ENCODE measurements around the gene TBX2. TPM values are rescaled to one million over a fixed set of nuclear protein-coding genes. Genes with fewer than 3 reads are reported as not detected.

TBX2 gene
- total RNA-seq, 1 donor from 2014 or later = 7.4 TPM

DNA sequence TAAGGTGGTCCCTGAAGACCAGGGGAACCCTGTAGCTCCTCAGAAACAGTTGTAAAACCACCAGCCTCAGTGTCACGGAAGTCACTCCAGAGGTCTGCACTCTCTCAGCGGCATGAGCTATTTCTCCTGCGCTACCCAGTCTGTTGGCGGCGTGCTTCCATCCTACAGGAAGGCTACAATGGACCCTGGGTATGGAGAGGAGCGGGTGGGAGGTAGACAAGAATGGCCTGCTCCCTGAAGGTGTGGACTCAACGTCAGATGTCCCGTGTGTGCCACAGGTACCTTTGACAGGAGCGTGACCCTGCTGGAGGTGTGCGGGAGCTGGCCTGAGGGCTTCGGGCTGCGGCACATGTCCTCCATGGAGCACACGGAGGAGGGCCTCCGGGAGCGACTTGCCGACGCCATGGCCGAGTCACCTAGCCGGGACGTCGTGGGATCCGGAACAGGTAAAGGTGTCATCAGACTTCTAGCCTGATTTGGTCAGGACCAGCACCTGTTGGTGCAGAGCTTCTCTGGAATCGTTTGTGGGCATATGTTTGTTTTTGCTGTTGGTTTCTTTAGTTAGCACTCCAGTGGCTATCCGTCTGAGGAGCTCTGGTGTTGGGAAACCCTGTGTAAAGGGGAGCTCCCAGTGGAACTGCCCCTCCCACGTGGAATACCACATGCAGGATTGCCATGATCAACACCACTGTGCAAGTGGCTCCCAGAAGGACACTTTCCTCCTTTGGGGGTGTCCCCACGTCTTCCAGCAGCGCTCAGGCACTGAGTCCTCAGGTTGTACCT is 31.4 kb upstream of the TBX2 start:
- ATAC-seq (no peak), DNase-seq (ENCODE audit: low spot score) (no peak)

DNA sequence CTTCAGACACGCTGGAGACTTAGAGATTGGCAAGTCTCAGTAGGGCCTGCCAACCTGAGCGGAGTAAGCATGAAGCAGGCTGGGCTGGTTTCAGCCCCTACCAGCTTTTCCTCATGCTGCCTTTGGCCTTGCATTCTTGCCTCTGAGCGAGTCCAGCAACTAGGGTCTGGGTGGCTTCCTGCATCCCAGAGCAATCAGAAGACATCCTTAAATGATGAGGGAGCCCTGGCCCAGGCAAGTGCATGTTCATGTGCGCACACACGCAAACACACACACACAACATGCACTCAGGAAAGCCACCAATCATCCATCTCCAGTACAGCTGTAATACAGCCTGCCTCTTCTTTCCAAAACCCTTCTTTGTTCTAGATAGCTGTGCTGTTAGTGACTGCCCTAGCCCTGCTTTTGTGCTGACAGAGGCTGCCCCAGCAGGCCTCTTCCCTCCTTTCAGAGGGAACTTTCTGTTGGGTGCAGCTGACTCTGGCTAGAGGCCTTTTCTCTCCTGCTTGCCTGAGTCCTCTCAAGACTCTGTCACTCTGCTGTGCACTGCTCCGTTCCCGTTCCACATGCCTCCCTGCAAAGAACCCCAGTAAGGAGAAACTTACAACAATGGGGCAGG is 30.7 kb upstream of the TBX2 start:
- DNase-seq (ENCODE audit: low spot score) = no peak
- ATAC-seq = no peak

DNA sequence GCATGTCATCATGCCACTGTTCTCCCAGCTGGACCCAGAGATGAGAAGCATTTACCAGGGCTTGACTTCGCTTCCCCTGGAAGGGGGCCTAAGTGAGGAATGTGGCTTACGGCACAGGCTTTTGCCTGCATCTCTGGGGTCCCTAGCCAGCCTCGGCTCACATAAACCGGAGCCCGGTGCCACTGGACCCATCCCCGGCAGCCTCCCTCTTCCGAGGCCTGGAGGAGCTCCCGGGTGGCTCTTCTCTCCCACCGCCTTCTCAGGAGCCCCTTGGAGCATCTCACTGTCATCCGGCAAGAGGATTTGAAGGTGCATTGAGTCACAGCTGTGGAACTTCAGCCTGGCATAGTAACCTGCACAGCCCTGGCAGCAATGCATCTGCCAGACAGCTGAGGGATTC is 29.9 kb upstream of the TBX2 start:
- no peak for ATAC-seq
- DNase-seq (ENCODE audit: low spot score) = no peak

DNA sequence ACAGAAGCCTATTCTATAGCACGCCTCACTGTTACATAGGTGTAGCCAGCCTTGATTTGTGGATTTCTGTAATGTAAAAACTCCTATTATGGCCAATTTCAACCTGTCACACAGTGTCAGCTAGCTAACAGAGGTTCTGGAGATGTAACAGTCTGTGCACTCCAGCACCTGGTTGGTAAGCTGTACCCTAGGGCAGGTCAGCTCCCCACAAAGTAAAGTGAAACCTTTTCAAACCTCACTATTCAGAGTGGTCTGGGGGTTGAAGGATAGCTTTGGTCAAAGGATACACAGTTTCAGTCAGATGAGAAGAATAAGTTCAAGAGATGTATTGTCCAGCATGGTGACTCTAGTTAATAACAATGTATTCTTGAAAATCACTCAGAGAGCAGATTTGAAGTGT is 28.5 kb upstream of the TBX2 start:
- no peak for DNase-seq (ENCODE audit: low spot score)
- no peak for ATAC-seq

DNA sequence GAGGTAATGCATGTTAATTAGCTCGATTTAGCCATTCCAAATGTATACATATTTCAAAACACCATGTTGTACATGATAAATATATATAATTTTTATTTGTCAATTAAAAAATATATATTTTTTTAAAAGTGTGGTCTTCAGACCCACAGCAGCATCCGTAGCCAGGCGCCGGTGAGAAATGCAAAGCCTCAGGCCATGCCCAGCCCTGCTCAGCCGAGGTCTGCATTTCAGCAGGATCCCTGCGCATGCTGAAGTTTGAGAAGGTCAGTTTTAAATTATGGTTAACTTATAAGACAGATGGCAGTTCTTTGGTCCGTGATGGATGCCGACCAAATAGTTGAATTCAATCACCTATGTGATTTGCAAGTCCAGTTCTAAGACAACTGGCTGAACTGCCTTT is 28.0 kb upstream of the TBX2 start:
- DNase-seq (ENCODE audit: low spot score) = no peak
- ATAC-seq = no peak

DNA sequence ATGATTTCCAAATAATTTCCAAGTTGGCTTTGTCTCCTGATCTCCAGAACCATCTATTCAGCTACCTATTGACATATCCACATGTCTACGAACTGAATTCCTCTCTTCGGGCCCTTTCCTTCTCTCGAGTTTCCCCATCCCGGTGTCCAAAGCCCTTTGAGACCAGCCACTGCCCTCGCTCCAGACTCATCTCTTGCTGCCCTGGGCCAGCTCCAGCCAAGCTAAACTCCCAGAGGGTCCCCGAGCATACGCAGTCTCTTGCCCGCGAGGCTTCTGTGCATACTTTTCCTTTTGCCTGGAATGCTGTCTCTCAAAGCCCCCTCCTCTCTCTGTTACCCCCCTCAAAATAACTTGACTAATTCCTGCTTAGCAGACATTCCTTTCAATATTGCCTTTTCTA is 27.2 kb upstream of the TBX2 start:
- DNase-seq (ENCODE audit: low spot score) (no peak), ATAC-seq (no peak)

DNA sequence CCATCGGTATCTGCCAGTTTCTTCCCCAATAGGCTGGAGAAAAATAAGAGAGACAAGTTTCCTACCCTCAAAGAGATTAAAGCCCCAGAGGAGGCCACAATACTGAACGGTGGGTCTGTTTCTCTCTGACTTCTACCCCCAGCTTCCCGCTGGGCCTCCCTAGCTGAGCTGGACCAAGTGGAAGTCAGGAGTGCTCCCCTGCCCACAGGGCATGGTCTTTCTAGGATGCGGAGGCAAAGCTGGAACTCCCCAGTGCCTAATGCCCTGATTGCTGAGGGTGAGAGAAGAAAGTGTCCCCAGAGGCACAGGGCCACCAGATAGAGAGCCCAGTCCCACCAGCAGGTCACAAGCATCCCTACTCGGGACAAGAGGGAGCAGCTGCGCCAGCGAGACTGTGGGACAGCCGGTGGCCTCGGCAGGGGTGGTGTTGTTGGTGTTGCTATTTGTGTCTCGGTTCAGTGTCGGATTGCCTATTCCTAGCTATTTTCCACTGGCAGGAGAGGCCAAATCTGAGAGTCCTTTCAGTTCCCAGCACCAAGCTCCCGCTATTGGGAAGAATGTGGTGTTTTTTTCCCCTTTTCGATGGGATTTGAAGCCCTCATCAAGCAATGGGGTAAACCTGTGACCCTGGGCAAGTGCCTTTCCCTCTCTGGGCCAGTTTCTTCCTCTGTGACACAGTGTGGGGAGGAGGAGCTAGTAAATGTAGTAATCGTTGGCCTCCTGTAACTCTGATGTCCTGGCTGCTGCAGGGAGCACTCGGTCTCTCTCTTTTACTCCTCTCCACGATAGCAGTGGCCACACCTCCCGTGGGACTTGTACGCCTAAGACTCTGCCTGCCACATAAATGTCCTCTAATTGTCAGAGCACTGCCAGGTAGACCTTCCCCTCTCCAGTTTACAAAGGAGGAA is 22.5 kb upstream of the TBX2 start:
- ATAC-seq = no peak

DNA sequence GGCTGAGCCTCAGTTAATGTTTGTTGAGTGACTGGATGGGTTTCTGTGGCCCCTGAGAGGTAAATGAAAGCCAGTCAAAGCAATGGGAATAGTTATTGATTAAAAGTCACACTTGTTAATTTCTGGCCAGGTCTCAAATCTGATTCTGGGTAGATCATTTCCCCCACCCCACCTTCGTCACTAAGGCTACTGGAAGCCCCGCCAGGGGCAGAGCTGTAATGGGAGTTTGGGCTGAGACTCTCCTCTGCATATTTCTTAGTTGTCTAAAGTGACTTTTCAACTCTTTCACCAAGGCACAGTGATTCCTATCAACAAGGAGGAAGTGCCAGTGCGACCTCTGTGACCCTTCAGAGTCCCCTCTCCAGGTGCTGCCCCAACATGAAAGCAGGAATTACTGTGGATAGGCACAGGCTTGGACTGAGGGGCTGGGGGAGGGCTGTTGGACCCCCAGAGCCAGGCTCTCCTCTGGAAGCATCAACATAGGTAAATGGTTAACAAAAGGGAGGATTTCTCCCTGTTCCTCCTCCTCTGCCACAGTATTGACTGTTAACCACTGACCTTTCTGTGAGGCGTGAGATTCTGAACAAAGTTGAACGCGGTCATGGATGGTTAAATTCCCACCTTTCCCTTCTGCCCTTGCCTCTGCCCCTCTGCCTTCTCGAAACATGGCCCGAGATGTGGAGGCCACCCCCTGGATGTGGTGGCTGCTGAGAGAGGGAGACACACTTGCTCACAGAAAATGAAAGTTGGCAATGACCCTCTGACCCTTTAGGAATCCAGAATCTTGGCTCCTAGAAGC is 20.8 kb upstream of the TBX2 start:
- DNase-seq (ENCODE audit: low spot score) (no peak), ATAC-seq (no peak)

More for the DNA sequence above, 22.5 kb upstream of the TBX2 start:
- DNase-seq (ENCODE audit: low spot score) = no peak

DNA sequence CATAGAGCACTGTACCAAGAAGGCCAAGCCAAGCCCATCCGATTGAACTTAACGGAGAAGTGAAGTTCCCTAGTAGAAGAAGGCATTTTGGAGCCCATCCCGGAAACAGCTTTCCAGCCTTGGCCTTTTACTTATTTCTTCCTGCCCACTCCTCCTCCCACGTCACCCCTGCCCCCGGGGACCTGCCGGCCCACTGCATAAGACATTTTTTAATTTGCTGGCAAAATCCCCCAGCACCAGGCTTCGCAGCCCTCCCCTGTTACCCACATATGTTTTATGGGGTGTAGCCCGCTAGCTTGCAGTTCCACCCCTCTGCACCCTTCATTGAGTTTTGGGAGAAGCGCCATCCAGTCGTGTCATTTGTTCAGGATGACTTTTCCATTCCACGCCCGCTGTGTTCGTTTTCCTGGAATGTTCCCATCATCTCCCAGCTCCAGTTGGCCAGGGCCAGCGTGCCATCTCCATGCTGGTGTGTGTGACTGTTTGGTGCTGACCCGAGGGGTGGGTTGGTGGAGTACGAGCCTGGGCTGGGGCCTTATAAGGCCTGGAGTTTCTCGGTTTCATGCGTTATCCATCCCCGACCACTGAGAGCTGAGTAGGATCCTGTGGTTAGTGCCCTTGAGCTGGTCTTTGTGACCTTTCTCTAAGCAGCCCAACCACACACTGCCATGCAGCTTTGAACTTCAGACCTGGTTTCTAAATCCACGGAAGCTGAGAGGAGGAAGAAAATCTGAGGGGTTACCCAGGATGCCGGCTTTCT is 20.0 kb upstream of the TBX2 start:
- ATAC-seq (no peak), DNase-seq (ENCODE audit: low spot score) (no peak)

DNA sequence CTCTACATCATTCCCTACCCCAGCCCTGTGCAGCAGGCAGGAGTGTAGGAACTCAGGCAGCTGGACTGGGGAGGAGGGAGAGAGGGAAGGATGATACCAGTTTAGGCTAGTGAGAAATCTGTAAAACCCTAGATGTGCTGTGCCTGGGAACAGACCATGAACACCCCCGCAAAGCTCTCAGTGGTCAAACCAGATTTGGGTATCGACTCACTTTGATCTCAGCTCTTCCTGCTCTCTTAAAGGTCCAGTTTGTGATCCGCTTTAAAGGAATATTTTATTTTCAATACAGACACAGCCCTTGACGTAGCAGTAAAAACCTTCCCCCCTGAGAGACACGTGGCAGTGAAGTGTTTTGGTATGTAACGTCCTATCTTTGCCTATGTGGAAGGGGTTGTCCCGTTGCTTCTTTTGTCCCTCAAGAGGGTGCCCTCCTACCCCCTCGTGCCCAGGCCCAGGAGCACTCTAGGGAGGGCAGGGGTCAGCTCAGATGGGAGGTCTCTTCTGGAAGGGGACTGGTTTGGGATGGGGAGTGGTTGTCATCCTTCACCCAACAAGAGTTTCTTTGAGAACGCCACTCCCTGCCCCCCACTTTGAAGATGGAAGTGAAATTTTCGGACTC is 19.3 kb upstream of the TBX2 start:
- ATAC-seq (no peak), DNase-seq (ENCODE audit: low spot score) (no peak)

DNA sequence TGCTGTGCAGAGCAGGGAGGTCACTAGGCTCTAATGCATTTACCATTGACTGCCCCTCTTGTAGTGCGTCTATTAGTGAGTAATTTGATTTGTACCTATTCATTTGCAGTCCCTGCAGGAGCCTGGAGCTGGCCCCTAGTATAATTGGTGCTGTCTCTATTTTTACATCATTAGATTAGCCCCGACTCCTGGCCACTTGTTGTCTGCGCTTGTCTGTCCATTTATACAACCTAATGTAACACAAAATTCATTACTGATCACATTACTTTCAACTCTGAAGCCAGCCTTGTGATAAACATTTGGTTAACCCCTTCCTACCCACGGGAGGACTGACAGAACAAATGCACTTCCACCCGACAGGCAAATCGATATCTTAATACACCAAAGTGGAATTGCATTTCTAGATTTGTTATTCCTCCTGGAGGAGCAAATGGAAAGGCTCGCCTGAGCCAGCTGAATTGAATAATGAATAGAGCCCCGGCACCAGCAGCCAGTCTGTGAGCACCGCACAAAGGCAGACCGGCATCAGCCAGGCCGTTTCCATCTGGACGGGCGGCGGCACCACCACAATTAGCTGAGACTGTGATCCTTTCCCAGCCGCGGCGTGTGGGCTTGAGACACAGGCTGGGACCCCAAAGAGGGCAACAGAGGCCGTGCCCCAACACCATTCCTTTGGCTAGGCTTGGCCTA is 18.7 kb upstream of the TBX2 start:
- ATAC-seq = no peak
- no peak for DNase-seq (ENCODE audit: low spot score)

DNA sequence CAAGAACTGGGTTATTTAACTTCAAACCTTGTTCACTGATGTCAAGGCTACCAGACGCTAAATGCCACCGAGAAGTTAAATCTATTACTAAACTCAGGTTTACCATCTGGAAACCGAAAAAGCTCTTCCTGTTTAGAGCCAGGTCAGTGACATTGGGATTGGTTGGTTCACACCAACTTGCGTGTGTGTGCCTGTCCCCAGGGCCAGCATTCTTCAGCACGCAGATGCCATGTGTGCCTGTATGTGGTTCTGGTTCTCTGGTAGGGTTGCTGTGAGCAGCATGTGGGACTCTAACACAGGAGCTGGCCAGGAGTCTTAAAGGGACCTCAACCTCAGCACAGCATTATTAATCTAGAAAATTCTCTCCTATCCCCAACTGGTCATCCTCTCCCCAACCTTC is 18.1 kb upstream of the TBX2 start:
- DNase-seq (ENCODE audit: low spot score) = no peak
- no peak for ATAC-seq

DNA sequence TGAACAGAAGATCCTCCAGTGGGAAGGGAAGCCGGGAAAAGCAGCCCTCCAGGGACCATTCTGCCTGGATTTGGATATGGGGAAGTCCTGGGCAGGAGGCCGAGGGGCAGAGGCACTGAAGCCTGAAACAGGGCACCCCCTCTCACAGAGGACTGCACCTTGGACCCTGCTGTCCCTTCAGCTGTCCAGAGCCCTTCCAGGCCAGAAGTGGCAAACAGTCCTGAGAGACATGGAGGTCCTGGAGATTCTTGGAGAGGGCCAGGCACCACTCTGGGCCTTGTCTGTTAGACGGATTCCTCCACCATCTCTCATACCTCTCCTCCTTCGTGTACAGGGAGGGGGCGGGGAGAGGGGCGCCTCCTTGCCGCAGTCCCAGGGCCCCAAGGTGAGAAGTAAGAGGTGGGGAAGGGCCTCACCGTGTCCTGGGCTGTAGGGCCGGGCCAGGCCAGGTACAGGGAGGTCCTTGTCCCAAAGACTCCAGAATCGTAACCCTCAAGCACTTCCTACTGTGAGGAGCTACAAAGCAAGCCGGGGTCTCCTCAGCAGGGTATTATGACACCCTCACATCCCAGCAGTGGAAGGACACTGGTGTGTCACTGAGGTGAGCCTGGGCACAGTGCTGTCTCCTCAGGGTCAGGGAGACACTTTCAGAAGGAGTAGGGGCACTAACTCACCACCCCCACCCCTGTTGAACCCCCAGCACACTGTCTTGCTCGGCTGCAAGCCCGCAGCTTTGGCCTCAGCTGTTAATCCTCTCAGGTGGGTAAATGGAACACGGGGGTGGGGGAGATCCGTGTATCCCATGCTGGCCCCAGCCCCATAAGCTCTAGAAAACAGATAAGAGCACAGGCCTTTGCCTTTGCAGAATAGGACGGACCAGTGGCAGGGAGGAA is 16.6 kb upstream of the TBX2 start:
- DNase-seq (ENCODE audit: low spot score) (no peak), ATAC-seq (no peak)

DNA sequence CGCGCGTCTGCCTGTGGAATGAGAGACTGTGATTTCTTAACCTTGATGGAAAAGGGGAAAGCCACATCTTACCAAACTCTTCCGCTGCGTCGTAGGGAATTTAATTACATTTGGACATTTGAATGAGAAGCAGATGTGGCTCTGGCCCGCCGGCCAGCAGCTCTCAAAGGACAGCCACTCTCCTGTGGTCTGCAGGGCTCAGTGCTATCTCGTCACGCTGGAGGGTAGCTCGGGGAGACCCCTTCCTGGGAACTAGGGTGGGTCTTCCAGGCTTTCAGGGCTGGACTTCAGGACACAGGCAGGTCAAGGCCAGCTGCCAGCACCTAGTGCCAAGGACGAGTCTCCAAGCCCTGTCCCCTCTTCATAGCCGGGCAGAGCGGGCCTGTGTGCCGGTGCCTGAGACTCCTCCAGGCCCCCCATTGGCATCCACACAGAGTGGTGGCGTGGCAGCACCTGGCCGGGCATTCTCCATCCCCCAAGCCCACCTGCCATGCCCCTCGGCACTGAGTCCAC is 15.9 kb upstream of the TBX2 start:
- ATAC-seq (no peak), DNase-seq (ENCODE audit: low spot score) (no peak)

DNA sequence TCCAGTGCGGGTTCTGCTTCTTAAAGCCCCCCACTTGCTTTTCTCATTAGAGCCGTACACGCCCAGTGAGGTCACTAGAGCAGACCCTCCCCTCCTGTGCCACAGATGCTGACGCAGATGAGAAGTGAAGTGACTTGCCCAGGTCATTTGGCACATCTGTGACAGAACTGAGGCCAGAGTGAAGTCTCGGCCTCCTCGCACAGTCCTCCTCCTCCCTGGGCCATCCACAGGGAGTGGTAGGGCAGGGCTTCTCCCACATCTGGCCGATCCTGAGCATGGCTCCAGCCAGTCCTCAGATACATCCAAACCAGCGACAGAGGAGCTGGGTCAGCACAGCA is 15.3 kb upstream of the TBX2 start:
- ATAC-seq = no peak
- DNase-seq (ENCODE audit: low spot score) = no peak

DNA sequence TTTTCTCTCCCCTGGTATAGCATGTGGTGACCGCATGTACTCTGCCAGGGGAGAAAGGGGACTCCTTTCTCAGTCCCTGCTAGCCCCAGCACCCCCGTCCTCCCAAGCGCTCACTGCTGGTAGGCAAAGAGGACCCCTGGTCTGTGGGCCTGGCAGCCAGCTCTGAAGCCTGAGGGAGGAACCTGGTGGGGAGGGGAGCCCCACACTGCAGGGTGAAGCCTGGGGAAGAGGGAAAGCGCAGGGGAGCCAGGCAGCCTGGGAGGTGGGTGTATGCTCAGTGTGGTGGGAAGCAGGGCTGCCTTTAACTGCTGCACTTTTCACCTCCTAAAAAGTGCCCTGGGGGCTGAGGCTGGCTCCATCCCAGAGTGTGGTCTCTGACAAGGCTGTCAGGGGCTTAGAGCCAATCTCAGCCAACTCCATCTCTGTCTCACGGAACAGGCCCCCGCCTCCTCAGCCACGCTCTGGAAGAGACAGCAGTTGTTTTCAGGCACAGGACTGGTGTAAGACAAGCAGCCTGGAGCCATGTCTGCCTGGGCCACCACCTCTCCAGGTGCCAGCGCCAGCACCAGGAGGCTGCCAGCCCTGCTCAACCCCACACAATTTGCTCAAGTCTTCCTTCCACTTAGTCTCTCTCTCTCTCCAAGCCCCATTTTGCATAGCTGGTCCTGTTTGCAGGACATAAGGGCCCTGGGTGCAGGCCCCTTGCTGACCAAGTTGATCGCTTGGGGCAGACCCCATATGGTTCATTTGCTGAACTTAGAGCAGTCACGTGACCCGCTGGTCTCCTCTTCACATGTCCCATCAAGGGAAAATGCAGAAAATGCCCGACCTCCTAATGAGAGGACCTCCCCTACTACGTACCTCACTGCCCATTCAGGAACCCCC is 14.7 kb upstream of the TBX2 start:
- DNase-seq (ENCODE audit: low spot score) = no peak
- ATAC-seq = no peak
